ENCODE measurements around the gene MSRB3.

The MSRB3 gene

DNA sequence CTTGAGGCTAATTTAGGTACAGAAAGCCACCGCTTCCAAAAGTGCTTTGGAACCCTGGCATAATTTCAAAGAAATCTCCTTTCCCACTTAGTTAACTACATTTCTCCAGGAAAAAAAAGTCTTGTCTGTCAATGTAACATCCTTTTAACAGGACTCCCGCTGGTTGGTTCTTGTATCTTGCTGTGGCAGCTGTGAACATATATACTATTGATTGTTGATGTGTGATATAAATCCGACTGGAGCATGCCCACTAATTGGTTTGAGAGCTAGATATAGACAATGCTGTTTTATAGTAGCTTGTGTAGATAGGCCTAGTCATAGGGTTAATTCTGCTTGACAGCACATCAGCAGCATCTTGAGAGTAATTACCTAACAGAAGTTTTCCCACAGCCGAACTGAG is 89.6 kb downstream of the MSRB3 start:
- Mint-ChIP-seq H3K4me1 (no peaks in the 10 kb centered on the region), H3K27ac (no peak overlapping the region), H3K27me3 (no peaks in the 10 kb centered on the region), H3K4me3 (no peak overlapping the region), H3K9me3 (no peaks in the 10 kb centered on the region), H3K36me3 (no peaks in the 10 kb centered on the region)
- no peak for ATAC-seq

DNA sequence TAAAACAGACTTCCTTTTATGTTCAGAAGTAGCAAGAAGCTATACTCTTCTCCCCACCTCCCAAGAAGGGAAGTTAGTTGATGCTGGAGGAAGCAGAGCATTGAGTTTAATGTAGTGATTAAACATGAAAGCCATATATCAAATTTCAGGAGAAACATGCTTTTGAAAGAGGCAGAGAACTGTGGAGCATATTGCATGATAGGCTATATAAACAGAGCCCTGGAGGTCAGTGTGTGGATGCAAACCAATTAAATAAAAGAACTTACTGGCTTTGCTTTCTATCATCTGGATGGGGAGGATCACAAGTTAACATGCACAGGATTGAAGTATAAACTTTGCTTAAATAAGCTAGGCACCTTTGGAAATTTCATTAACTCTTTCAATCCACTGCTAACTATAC is 94.1 kb downstream of the MSRB3 start:
- H3K4me1 Mint-ChIP-seq, result no peaks in the 10 kb centered on the region
- no peak for ATAC-seq
- H3K27ac Mint-ChIP-seq, result no peak overlapping the region
- H3K27me3 Mint-ChIP-seq, result no peaks in the 10 kb centered on the region
- no peaks in the 10 kb centered on the region for H3K9me3 Mint-ChIP-seq
- H3K4me3 Mint-ChIP-seq, result no peak overlapping the region
- H3K36me3 Mint-ChIP-seq, result no peaks in the 10 kb centered on the region

DNA sequence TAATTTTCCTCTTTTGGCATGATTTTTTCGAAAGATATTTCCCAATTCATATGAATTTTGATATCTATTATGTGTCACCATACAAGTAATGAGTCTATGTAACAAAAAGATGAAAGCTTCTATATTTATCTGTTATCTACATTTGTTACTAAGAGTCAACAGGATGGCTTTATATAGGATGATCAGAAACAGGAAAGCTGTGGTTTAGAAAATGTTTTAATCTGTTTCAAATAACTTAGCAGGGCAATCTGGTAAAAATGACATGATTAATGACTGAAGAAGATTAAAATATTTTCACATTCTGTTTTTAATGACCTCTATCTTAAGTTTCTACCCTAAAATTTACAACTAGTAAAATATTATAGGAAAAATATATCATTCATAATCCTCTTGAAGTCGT is 105.8 kb downstream of the MSRB3 start:
- Mint-ChIP-seq H3K36me3 (no peaks in the 10 kb centered on the region), H3K4me3 (no peak overlapping the region)

DNA sequence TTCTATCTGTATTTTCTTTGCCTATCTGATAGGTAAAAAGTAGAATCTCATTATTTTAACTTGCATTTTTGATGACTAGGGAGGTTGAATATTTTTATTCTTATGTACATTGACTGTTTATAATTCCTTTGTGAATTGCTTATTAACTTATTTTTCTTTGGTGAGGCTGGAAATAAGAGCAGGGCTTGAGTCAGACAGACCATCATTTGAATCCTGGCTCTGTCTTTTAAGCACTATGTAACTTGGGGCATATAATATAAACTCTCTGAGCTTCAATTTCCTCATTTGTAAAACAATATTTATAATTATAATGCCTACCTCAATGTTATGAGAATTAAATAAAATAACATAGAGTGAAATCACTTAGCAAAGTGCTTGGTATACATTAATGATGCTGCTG is 108.9 kb downstream of the MSRB3 start:
- H3K4me3 Mint-ChIP-seq, result no peak overlapping the region
- no peaks in the 10 kb centered on the region for H3K27me3 Mint-ChIP-seq
- H3K27ac Mint-ChIP-seq, result no peak overlapping the region
- ATAC-seq, result no peak
- H3K4me1 Mint-ChIP-seq, result no peaks in the 10 kb centered on the region
- H3K9me3 Mint-ChIP-seq, result no peaks in the 10 kb centered on the region
- H3K36me3 Mint-ChIP-seq, result no peaks in the 10 kb centered on the region

More for the DNA sequence above, 105.8 kb downstream of the MSRB3 start:
- no peaks in the 10 kb centered on the region for H3K4me1 Mint-ChIP-seq
- ATAC-seq, result no peak
- no peak overlapping the region for H3K27ac Mint-ChIP-seq
- H3K27me3 Mint-ChIP-seq, result no peaks in the 10 kb centered on the region
- no peaks in the 10 kb centered on the region for H3K9me3 Mint-ChIP-seq

DNA sequence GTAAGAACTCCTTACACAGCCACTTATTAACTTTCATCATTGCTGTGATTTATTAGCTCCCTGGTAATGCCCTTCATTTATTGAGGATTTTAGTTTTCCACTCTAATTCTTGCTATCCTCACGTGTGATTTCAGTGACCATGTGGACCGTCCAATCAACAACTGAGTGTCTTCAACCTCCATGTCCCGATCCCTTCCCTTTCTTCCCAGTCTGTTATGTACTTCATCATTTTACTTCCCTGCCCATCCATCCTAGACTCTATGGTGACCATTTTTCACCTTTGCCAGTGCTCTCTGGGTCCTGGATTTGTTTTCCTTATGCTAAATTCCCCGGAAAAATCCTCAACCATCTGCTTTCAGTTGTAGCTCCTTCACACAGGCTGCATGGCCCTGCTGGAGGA is 111.0 kb downstream of the MSRB3 start:
- Mint-ChIP-seq H3K27me3 (no peaks in the 10 kb centered on the region), H3K4me1 (no peaks in the 10 kb centered on the region), H3K9me3 (no peaks in the 10 kb centered on the region), H3K36me3 (no peaks in the 10 kb centered on the region), H3K4me3 (no peak overlapping the region), H3K27ac (no peak overlapping the region)
- ATAC-seq, result no peak

DNA sequence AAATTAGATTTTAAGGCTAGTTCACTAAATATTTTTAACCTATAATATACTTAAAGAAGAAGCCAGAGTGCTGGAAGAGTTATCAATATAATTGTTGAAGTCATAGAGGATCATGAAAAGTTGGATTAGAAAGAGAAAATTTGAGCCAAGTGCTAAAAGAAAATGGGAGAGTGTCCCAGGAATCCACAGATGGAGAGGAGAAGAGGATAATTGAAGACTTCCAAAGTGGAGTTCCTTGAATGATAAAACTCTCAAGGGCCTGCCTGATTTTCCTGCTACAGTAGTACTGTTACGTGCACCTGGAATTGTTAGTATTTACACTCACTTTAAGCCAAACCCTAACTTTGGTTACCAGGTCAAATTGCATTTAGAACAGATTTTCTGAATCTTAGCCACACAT is 113.2 kb downstream of the MSRB3 start:
- Mint-ChIP-seq H3K4me3 (no peak overlapping the region), H3K27me3 (no peaks in the 10 kb centered on the region), H3K4me1 (no peaks in the 10 kb centered on the region), H3K27ac (no peak overlapping the region), H3K36me3 (no peaks in the 10 kb centered on the region), H3K9me3 (peaks cover 10% of the 10 kb centered on the region)
- no peak for ATAC-seq

DNA sequence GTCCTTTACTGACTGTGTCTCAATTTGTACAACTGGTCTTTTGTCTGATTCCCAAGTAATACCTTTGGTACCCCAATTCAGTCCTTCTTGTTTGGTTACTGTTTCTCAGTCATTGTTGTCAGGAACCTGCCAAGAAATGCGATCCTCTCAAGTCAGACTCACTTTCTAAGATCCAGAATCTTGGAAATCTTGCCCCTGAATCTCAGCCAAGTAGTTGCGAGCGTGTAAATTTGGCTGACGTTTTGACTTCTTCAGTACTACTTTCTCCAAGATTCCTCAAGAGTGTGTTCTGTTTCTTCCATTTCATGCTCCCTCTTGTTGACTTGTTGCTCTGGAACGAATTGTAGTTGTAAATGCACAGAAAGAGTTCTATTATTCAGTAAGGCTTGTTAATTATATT is 114.0 kb downstream of the MSRB3 start:
- peaks cover 12% of the 10 kb centered on the region for H3K9me3 Mint-ChIP-seq
- H3K27ac Mint-ChIP-seq, result no peak overlapping the region
- ATAC-seq, result no peak
- no peaks in the 10 kb centered on the region for H3K36me3 Mint-ChIP-seq
- H3K4me1 Mint-ChIP-seq, result no peaks in the 10 kb centered on the region
- H3K4me3 Mint-ChIP-seq, result no peak overlapping the region
- H3K27me3 Mint-ChIP-seq, result no peaks in the 10 kb centered on the region

DNA sequence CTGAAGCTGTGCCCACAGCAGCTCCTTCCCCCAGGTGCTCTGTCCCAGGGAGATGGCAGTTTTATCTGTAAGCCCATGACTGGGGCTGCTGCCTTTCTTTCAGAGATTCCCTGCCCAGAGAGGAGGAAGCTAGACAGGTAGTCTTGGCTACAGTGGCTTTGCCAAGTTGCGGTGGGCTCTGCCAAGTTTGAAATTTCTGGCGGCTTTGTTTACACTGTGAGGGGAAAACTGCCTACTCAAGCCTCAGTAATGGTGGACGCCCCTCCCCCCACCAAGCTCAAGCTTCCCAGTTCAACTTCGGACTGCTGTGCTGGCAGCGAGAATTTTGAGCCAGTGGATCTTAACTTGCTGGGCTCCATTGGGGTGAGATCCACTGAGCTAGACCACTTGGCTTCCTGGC is 124.7 kb downstream of the MSRB3 start:
- peaks cover 14% of the 10 kb centered on the region for H3K9me3 Mint-ChIP-seq
- no peak overlapping the region for H3K27ac Mint-ChIP-seq
- H3K36me3 Mint-ChIP-seq, result no peaks in the 10 kb centered on the region
- no peak overlapping the region for H3K4me3 Mint-ChIP-seq
- no peaks in the 10 kb centered on the region for H3K27me3 Mint-ChIP-seq
- H3K4me1 Mint-ChIP-seq, result no peaks in the 10 kb centered on the region
- ATAC-seq, result no peak

DNA sequence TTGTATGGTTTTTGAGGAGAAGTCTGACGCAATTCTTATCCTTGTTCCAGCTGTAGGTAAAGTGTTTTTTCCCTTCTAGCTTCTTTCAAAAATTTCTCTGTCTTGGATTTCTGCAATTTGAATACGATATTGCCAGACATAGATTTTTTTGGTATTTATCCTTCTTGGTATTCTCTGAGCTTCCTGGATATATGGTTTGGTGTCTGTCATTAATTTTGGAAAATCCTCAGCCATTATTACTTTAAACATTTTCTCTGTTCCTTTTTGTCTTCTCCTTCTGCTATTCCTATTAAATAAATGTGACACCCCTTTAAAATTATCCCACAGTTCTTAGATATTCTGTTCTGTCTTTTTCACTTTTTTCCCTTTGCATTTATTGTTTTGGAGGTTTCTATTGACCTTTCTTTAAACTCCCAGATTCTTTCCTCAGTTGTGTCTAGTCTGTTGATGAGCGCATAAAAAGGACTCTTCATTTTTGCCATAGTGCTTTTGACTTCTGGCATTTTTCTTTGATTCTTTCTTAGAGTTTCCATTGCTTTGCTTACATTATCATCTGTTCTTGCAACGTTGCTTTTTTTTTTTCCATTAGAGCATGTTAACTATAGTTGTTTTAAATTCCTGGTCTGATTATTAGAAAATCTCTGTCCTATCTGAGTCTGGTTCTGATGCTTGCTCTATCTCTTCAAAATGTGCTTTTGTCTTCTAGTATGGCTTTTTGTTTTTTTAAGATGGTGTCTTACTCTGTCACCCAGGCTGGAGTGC is 129.1 kb downstream of the MSRB3 start:
- Mint-ChIP-seq H3K9me3 (peaks cover 3% of the 10 kb centered on the region), H3K4me3 (no peak overlapping the region), H3K27me3 (no peaks in the 10 kb centered on the region), H3K27ac (no peak overlapping the region), H3K36me3 (no peaks in the 10 kb centered on the region), H3K4me1 (no peaks in the 10 kb centered on the region)
- no peak for ATAC-seq

DNA sequence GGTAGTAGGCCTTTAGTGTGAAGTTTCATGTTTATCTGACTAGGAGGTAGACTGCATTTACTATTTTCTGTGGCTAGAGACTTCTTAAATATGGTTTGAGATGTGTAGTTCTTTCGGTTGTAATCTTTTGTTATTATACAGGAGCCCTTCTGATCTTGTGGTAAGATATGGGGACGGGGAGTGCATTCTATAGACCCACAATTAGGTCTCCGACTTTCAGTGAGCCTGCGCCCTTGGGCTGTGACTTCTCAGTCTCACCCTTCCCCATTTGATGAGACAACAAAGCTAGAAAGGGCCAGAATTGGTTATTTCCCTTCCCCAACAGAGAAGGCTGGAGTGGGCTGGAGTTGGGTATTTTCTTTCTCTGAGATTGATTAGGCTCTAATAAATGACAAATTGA is 130.0 kb downstream of the MSRB3 start:
- no peaks in the 10 kb centered on the region for H3K4me1 Mint-ChIP-seq
- H3K36me3 Mint-ChIP-seq, result no peaks in the 10 kb centered on the region
- H3K27me3 Mint-ChIP-seq, result no peaks in the 10 kb centered on the region
- peaks cover 3% of the 10 kb centered on the region for H3K9me3 Mint-ChIP-seq
- ATAC-seq, result no peak
- no peak overlapping the region for H3K27ac Mint-ChIP-seq
- H3K4me3 Mint-ChIP-seq, result no peak overlapping the region

DNA sequence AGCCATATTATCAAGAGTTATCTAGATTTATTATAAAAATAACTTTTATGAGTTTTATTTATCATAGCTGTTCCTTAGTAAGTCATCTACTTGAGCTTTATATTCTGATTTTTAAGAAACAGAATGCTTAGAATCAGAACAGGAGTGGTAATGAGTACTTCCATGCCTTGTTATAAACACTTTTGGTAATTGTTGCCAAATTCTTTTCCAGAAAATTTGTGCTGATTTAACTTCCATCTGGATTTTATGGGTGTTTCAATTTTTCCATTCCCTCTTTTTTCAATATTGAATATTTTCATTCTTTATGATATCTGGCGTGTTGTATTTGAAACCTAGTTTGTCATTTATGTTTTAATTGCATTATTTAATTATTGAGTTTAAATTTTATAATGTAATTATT is 131.2 kb downstream of the MSRB3 start:
- no peaks in the 10 kb centered on the region for H3K4me1 Mint-ChIP-seq
- no peak overlapping the region for H3K27ac Mint-ChIP-seq
- H3K36me3 Mint-ChIP-seq, result no peaks in the 10 kb centered on the region
- no peak overlapping the region for H3K4me3 Mint-ChIP-seq
- no peaks in the 10 kb centered on the region for H3K27me3 Mint-ChIP-seq
- no peak for ATAC-seq
- H3K9me3 Mint-ChIP-seq, result peaks cover 3% of the 10 kb centered on the region

DNA sequence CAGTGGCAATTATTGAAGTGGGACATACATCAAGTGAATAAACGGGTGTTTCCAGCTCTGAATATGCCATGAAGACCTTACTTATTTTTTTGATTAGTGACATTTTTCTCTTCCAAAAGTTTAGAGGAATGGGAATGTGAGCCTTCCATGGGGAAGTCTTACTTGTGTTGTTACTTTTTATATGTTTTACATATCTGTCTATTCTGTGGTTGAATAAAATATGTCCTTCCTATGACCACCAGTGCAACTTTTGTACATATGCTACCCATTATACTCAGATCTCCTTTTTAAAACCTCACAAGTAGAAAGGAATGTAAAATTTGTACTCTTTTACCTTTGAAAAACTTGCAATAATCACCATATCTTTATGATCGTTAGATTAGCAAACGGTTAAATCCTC is 132.7 kb downstream of the MSRB3 start:
- H3K27ac Mint-ChIP-seq, result no peak overlapping the region
- H3K27me3 Mint-ChIP-seq, result no peaks in the 10 kb centered on the region
- no peaks in the 10 kb centered on the region for H3K36me3 Mint-ChIP-seq
- no peak for ATAC-seq
- no peak overlapping the region for H3K4me3 Mint-ChIP-seq
- no peaks in the 10 kb centered on the region for H3K4me1 Mint-ChIP-seq
- H3K9me3 Mint-ChIP-seq, result peaks cover 3% of the 10 kb centered on the region

DNA sequence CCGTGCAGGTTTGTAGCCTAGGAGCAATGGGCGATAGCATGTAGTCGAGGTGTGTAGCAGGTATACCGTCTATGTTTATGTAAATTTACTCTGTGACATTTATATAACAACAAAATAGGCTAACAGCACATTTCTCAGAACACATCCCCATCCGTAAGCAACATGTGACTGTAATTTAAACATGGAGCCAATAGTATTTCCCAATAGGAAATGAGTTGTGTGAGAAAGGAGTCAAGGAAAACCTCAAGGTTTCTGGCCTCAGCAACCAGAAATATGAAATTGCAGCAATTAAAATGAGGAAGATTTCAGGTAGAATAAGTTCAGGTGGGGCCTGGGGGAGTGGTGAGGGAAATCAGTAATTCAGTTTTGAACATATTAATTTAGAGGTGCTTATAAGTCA is 136.0 kb downstream of the MSRB3 start:
- H3K4me3 Mint-ChIP-seq, result no peak overlapping the region
- no peaks in the 10 kb centered on the region for H3K4me1 Mint-ChIP-seq
- no peaks in the 10 kb centered on the region for H3K9me3 Mint-ChIP-seq
- no peak overlapping the region for H3K27ac Mint-ChIP-seq
- no peaks in the 10 kb centered on the region for H3K36me3 Mint-ChIP-seq
- ATAC-seq, result no peak
- no peaks in the 10 kb centered on the region for H3K27me3 Mint-ChIP-seq

DNA sequence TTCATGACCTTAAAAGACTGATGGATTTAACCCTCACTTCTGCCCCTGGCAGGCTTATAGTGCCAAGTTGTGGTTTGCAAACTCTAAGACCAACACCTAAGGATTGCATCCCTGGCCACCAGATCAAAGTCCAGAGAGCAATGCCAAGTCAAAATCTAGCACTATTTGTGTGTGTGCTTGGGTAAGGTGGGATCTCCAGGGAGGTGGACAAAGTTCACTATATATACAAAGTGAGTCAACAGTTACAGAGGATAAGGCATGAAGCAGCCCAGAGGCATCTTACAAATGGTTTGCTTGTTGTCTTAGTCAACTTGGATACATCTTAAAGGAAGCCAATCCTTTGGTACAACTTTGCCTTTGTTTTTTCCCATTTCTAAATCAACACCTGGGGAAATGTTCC is 137.3 kb downstream of the MSRB3 start:
- Mint-ChIP-seq H3K4me1 (no peaks in the 10 kb centered on the region), H3K27me3 (no peaks in the 10 kb centered on the region), H3K9me3 (peaks cover 6% of the 10 kb centered on the region), H3K27ac (no peak overlapping the region), H3K4me3 (no peak overlapping the region), H3K36me3 (no peaks in the 10 kb centered on the region)
- no peak for ATAC-seq

DNA sequence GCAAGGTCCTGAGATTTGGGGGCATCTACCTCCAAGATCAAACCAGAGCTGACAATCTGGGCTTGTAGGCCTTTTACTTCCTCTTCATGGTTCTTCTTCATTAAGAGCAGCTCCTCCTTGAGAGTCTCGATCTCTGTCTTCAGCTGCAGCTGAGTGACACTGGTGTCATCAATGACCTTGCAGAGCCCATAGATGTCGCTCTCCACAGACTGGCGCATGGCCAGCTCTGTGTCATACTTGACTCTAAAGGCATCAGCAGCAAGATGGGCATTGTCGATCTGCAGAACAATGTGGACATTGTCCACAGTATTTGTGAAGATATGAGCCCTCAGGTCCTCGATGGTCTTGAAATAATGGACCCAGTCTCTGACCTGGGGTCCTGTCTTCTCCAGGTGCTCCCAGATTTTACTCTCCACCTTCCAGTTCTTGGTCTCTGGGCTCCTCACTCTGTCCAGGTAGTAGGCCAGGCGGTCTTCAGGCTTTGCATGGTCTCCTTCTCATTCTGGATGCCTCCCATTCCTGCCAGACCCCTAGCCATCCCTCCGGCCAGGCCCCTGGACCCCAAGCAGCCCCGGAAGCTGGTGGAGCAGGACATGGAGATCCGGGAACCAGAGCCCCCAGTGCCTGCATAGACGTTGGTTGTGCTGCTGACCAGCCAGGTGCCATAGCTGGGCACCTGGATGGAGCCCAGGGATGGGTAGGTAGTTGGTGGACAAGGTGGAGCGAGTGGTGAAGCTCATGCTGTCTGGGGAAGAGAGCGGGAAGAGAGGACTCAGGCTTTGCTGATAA is 141.0 kb downstream of the MSRB3 start:
- Mint-ChIP-seq H3K27ac (no peak overlapping the region), H3K4me1 (no peaks in the 10 kb centered on the region)
- no peak for ATAC-seq

DNA sequence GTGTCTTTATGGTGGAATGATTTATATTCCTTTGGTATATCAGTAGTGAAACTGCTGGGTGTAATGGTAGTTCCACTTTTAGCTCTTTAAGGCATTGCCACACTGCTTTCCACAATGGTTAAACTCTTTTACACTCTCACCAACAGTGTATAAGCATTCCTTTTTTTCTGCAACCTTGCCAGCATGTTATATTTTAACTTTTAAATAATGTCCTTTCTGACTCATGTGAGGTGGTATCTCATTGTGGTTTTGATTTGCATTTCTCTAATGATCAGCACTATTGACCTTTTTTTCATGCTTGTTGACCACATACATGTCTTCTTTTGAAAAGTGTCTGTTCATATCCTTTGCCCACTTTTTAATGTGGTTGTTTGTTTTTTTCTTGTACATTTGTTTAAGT is 142.5 kb downstream of the MSRB3 start:
- H3K4me1 Mint-ChIP-seq, result no peaks in the 10 kb centered on the region

More for the DNA sequence above, 141.0 kb downstream of the MSRB3 start:
- no peaks in the 10 kb centered on the region for H3K36me3 Mint-ChIP-seq
- no peak overlapping the region for H3K4me3 Mint-ChIP-seq
- peaks cover 16% of the 10 kb centered on the region for H3K9me3 Mint-ChIP-seq
- no peaks in the 10 kb centered on the region for H3K27me3 Mint-ChIP-seq

More for the DNA sequence above, 142.5 kb downstream of the MSRB3 start:
- no peak overlapping the region for H3K27ac Mint-ChIP-seq
- no peaks in the 10 kb centered on the region for H3K36me3 Mint-ChIP-seq
- ATAC-seq, result no peak
- no peaks in the 10 kb centered on the region for H3K27me3 Mint-ChIP-seq
- no peak overlapping the region for H3K4me3 Mint-ChIP-seq
- H3K9me3 Mint-ChIP-seq, result peaks cover 22% of the 10 kb centered on the region
